Thymus (tissue), 11 donors: ENCODE results near the gene TBC1D13. TPM values are rescaled to one million over a fixed set of nuclear protein-coding genes. Genes with fewer than 3 reads are reported as not detected.

Source experiments
- DNase-seq, 9 donors: peaks; one replicate each; pipeline ENCODE4 v3.0.0-alpha.2; 2013; ENCODE audit warnings: low spot score in 9 of 9, low read depth in 6 of 9, missing footprints in 1 of 9
- H3K27ac ChIP-seq, 2 donors: one replicate each; pipeline ENCODE4 v1.5.1; 2013; ENCODE audit warnings: control low read depth in 1 of 2, low read depth in 1 of 2, low read length in 1 of 2, mild to moderate bottlenecking in 1 of 2, moderate library complexity in 1 of 2
- H3K27me3 ChIP-seq, 2 donors: one replicate each; pipeline ENCODE4 v1.5.1; 2013; ENCODE audit warnings: low read length in 1 of 2; ENCODE audit not compliant: control insufficient read depth in 2 of 2, insufficient read depth in 1 of 2
- H3K36me3 ChIP-seq, 2 donors: one replicate each; pipeline ENCODE4 v1.5.1; 2013; ENCODE audit warnings: low read length in 1 of 2, mild to moderate bottlenecking in 1 of 2, moderate library complexity in 1 of 2; ENCODE audit not compliant: control insufficient read depth in 2 of 2, insufficient read depth in 2 of 2
- H3K4me1 ChIP-seq, 2 donors: one replicate each; pipeline ENCODE4 v1.5.1; 2013; ENCODE audit warnings: low read length in 2 of 2; ENCODE audit not compliant: control insufficient read depth in 2 of 2, insufficient read depth in 2 of 2
- H3K4me3 ChIP-seq, 2 donors: one replicate each; pipeline ENCODE4 v1.5.1; 2013; ENCODE audit warnings: low read length in 2 of 2, control low read depth in 1 of 2, mild to moderate bottlenecking in 1 of 2
- H3K9me3 ChIP-seq, 2 donors: one replicate each; pipeline ENCODE4 v1.5.1; 2013; ENCODE audit warnings: low read length in 1 of 2, mild to moderate bottlenecking in 1 of 2; ENCODE audit not compliant: control insufficient read depth in 2 of 2, insufficient read depth in 1 of 2
- WGBS: extraction: QIAGEN DNeasy Blood & Tissue Kit; methylation state at CpG from one replicate; pipeline ENCODE4 v1.1.7; 2013; 5-methylcytosine and 5-hydroxymethylcytosine counted together
- polyA plus RNA-seq: library from polyadenylated mRNA; stranded (reverse); fragments of 200-250 nt; gene quantifications from one replicate; pipeline ENCODE4 v1.2.3, GENCODE V29; 2013
- total RNA-seq: library from RNA; stranded (reverse); fragments of 120-200 nt; gene quantifications from one replicate; pipeline ENCODE4 v1.2.4, GENCODE V29; 2013
- donor health status: healthy.

TBC1D13 gene
- total and polyA plus RNA-seq, 2 donors = 5.0 to 19.4 TPM

DNA sequence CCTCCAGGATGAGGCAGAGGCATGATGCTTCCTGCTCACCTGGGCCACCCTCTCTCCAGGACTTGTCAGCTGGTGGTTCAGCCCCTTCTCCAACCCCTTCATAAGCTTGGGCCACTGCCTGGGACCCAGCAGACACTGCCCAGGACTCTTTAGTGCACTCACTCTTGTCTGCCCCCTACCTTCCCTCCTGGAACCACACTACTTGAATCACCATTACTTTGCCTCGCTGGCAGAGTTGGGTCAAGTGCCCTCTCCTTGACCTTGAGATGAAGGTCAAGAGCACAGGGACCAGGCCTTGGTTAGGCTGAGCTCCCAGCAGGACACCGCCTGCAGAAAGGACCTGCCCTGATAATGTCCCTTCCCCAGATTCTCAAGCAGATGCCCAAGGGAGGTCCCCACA, 22.8 kb downstream of the TBC1D13 start:
- Histone ChIP-seq H3K27me3 (no peaks in the 10 kb centered on the region), H3K4me3 (no peak overlapping the region), H3K27ac (no peak overlapping the region), H3K9me3 (no peaks in the 10 kb centered on the region), H3K4me1 (no peaks in the 10 kb centered on the region), H3K36me3 (peaks cover 36 to 39% of the 10 kb centered on the region in 2 donors)
- no peak for DNase-seq
- 93% methylated on average over 2 of the region's 2 CpGs for WGBS

DNA sequence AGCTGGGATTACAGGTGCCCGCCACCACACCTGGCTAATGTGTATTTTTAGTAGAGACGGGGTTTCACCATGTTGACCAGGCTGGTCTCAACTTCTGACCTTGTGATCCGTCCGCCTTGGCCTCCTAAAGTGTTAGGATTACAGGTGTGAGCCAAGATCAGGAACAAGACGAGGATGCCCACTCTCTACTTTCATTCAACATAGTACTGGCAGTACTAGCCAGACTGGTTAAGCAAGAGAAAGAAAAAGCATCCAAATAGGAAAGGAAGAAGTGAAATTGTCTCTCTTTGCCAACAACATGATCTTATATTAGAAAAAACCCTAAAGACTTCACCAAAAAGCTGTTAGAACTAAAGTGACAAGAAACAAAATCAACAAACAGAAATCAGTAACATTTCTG, 23.8 kb downstream of the TBC1D13 start:
- DNase-seq = no peak
- H3K9me3 ChIP-seq = no peaks in the 10 kb centered on the region
- H3K4me3 ChIP-seq = no peak overlapping the region
- no peaks in the 10 kb centered on the region for H3K4me1 ChIP-seq
- H3K27ac ChIP-seq = no peak overlapping the region
- peaks cover 28 to 29% of the 10 kb centered on the region in 2 donors for H3K36me3 ChIP-seq
- WGBS = over 99% methylated on average over 5 of the region's 5 CpGs
- H3K27me3 ChIP-seq = no peaks in the 10 kb centered on the region

- H3K4me3 ChIP-seq = peak within 1 kb of the TSS; percentile 65 to 68
- peak within 1 kb of the TSS; percentile 37 to 83 for H3K27ac ChIP-seq
- peaks cover 0 to 11% of the 10 kb centered on the region in 2 donors for H3K4me1 ChIP-seq
- DNase-seq = peak; percentile 86 to 97 (median 95)
- H3K27me3 ChIP-seq = peaks cover 0 to 2% of the 10 kb centered on the region in 2 donors
- H3K36me3 ChIP-seq = peaks cover 19 to 23% of the 10 kb centered on the region in 2 donors
- peaks cover 0 to 6% of the 10 kb centered on the region in 2 donors for H3K9me3 ChIP-seq
- WGBS = under 1% methylated on average over 70 of the region's 70 CpGs
Measured at GRCh38 chr9:128818099-128818838, 31.2 kb downstream of the TBC1D13 start, which contains the start of gene ENDOG. ENDOG (plus strand) TSS chr9:128818500; CDS start chr9:128818685, 185 bp downstream.

- WGBS = 13% methylated on average over 90 of the region's 90 CpGs
- Histone ChIP-seq H3K4me3 (peak overlapping the region; percentile 65 to 68), H3K36me3 (peaks cover 25 to 32% of the 10 kb centered on the region in 2 donors), H3K27me3 (peaks cover 0 to 2% of the 10 kb centered on the region in 2 donors), H3K4me1 (peaks cover 0 to 11% of the 10 kb centered on the region in 2 donors), H3K27ac (peak overlapping the region in 1 of 2 donors; percentile 83), H3K9me3 (peaks cover 0 to 6% of the 10 kb centered on the region in 2 donors)
- DNase-seq = peak in 4 of 9 donors; percentile 12 to 59 (median 52)
Measured at GRCh38 chr9:128818839-128819715, 32.0 kb downstream of the TBC1D13 start.

GRCh38 chr9:128819716-128820664, 32.9 kb downstream of the TBC1D13 start:
- H3K27ac ChIP-seq = no peak overlapping the region
- 96% methylated on average over 18 of the region's 18 CpGs for WGBS
- H3K36me3 ChIP-seq = peaks cover 34 to 41% of the 10 kb centered on the region in 2 donors
- peaks cover 0 to 6% of the 10 kb centered on the region in 2 donors for H3K9me3 ChIP-seq
- DNase-seq = no peak
- H3K4me3 ChIP-seq = no peak overlapping the region
- peaks cover 0 to 2% of the 10 kb centered on the region in 2 donors for H3K27me3 ChIP-seq
- peaks cover 0 to 11% of the 10 kb centered on the region in 2 donors for H3K4me1 ChIP-seq

- H3K4me3 ChIP-seq = no peak overlapping the region
- H3K36me3 ChIP-seq = peaks cover 43 to 46% of the 10 kb centered on the region in 2 donors
- H3K27ac ChIP-seq = no peak overlapping the region
- no peak for DNase-seq
- H3K9me3 ChIP-seq = peaks cover 0 to 6% of the 10 kb centered on the region in 2 donors
- WGBS = 96% methylated on average over 24 of the region's 24 CpGs
- H3K27me3 ChIP-seq = peaks cover 0 to 2% of the 10 kb centered on the region in 2 donors
- H3K4me1 ChIP-seq = peaks cover 0 to 11% of the 10 kb centered on the region in 2 donors
Measured at GRCh38 chr9:128820665-128821583, 33.9 kb downstream of the TBC1D13 start.

DNA sequence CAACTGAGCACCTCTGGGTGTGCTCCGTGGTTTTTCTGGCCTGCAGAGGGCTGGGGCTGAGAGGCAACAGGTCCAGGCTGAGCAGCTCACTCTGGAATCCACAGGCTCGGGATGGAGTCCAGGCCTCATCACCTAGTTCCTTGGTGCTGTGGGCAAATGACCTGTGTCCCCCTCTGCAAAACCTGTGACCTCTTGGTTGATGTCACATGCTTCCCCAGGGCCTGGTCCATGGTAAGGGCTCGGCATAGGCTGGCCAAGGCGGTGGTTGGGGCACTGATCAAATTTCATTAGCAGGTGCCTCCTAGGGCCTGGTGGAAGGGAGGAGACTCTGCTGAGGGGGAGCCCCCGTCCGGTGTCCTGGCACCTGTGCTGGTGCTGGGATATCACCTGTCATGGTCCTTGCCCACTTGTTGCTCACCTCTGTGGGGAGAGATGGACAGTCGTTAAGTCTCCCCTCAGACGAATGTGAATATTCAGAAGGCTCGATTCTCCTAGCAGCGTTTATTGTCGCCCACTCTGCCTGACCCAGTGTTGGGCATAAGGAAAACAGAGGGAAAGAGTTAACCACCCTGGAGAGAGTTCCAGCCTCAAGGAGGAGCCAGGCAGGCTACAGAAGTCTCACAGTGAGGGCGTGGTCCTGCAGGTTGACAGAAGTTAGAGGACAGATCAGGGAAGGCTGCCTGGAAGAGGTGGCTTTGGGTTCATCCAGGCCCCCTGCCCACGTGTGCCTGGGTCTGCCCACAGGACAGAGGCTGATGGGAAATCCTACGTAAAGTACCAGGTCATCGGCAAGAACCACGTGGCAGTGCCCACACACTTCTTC, 34.7 kb downstream of the TBC1D13 start:
- peaks cover 52 to 55% of the 10 kb centered on the region in 2 donors for H3K36me3 ChIP-seq
- no peak overlapping the region for H3K27ac ChIP-seq
- peaks cover 0 to 11% of the 10 kb centered on the region in 2 donors for H3K4me1 ChIP-seq
- 95% methylated on average over 16 of the region's 16 CpGs for WGBS
- H3K4me3 ChIP-seq = no peak overlapping the region
- H3K27me3 ChIP-seq = peaks cover 0 to 2% of the 10 kb centered on the region in 2 donors
- DNase-seq = no peak
- H3K9me3 ChIP-seq = peaks cover 0 to 6% of the 10 kb centered on the region in 2 donors
